ENCODE measurements around the gene CR1L. TPM values are rescaled to one million over a fixed set of nuclear protein-coding genes. Genes with fewer than 3 reads are reported as not detected.

Gene CR1L
- total RNA-seq, 1 donor from 2014 or later = not detected

- Histone ChIP-seq H3K27me3 (no peaks in the 10 kb centered on the region), H3K4me3 (no peak overlapping the region), H3K4me2 (no peak overlapping the region), H3F3A (ENCODE audit: low read depth) (no peaks in the 10 kb centered on the region), H3K36me3 (no peaks in the 10 kb centered on the region), H3K27ac (no peak overlapping the region), H3K9me3 (ENCODE audit: low read depth) (no peaks in the 10 kb centered on the region), H2AFZ (replicated peaks) (no peak overlapping the region), H3K4me1 (peaks cover 23% of the 10 kb centered on the region), H3K79me2 (ENCODE audit: low read depth) (no peaks in the 10 kb centered on the region), H4K20me1 (ENCODE audit: low read depth) (no peaks in the 10 kb centered on the region), H3K9ac (no peak overlapping the region)
- Mint-ChIP-seq H3K9me3 (no peaks in the 10 kb centered on the region), H3K4me3 (no peak overlapping the region), H3K4me1 (no peaks in the 10 kb centered on the region), H3K27ac (no peak overlapping the region), H3K36me3 (no peaks in the 10 kb centered on the region), H3K27me3 (ENCODE audit: insufficient read depth, low read depth) (peaks cover 2% of the 10 kb centered on the region)
- TF ChIP-seq EZH2 (IDR thresholded peaks at IDR 0.05) (no peak), CTCF (IDR thresholded peaks at IDR 0.05) (no peak), EZH2phosphoT487 (IDR thresholded peaks at IDR 0.05) (no peak)
- DNase-seq (ENCODE audit: low spot score) = no peak
These were observed 2.9 kb downstream of the CR1L start for GRCh38 chr1:207647671-207648333.

- Histone ChIP-seq H3K36me3 (no peaks in the 10 kb centered on the region), H3F3A (ENCODE audit: low read depth) (no peaks in the 10 kb centered on the region), H3K4me3 (no peak overlapping the region), H3K4me1 (peaks cover 23% of the 10 kb centered on the region), H2AFZ (replicated peaks) (no peak overlapping the region), H3K27ac (no peak overlapping the region), H3K27me3 (no peaks in the 10 kb centered on the region), H3K9me3 (ENCODE audit: low read depth) (no peaks in the 10 kb centered on the region), H3K4me2 (peak overlapping the region; percentile 6), H3K9ac (no peak overlapping the region), H3K79me2 (ENCODE audit: low read depth) (no peaks in the 10 kb centered on the region), H4K20me1 (ENCODE audit: low read depth) (no peaks in the 10 kb centered on the region)
- TF ChIP-seq CTCF (IDR thresholded peaks at IDR 0.05) (no peak), EZH2phosphoT487 (IDR thresholded peaks at IDR 0.05) (no peak), EZH2 (IDR thresholded peaks at IDR 0.05) (no peak)
- DNase-seq (ENCODE audit: low spot score) = no peak
- H3K4me3 Mint-ChIP-seq = no peak overlapping the region
- no peaks in the 10 kb centered on the region for H3K4me1 Mint-ChIP-seq
- H3K36me3 Mint-ChIP-seq = no peaks in the 10 kb centered on the region
- H3K27me3 Mint-ChIP-seq (ENCODE audit: insufficient read depth, low read depth) = peaks cover 2% of the 10 kb centered on the region
- no peaks in the 10 kb centered on the region for H3K9me3 Mint-ChIP-seq
- H3K27ac Mint-ChIP-seq = no peak overlapping the region
These were observed 3.6 kb downstream of the CR1L start for GRCh38 chr1:207648334-207649209.

- H3K27ac Mint-ChIP-seq = no peak overlapping the region
- H3K4me1 Mint-ChIP-seq = no peaks in the 10 kb centered on the region
- H3K4me3 Mint-ChIP-seq = no peak overlapping the region
These were observed 4.3 kb downstream of the CR1L start for GRCh38 chr1:207649210-207649753.

More at GRCh38 chr1:207649210-207649753, 4.3 kb downstream of the CR1L start:
- peak overlapping the region; percentile 32 for H2AFZ ChIP-seq (replicated peaks)
- H3K27ac ChIP-seq = no peak overlapping the region
- peaks cover 23% of the 10 kb centered on the region for H3K4me1 ChIP-seq
- no peaks in the 10 kb centered on the region for H4K20me1 ChIP-seq (ENCODE audit: low read depth)
- no peak overlapping the region for H3K4me3 ChIP-seq
- peak overlapping the region; percentile 6 for H3K4me2 ChIP-seq
- H3K79me2 ChIP-seq (ENCODE audit: low read depth) = no peaks in the 10 kb centered on the region
- no peaks in the 10 kb centered on the region for H3K36me3 ChIP-seq
- H3K27me3 ChIP-seq = no peaks in the 10 kb centered on the region
- Mint-ChIP-seq H3K36me3 (no peaks in the 10 kb centered on the region), H3K9me3 (no peaks in the 10 kb centered on the region), H3K27me3 (ENCODE audit: insufficient read depth, low read depth) (peaks cover 2% of the 10 kb centered on the region)
- H3F3A ChIP-seq (ENCODE audit: low read depth) = no peaks in the 10 kb centered on the region
- H3K9ac ChIP-seq = no peak overlapping the region
- H3K9me3 ChIP-seq (ENCODE audit: low read depth) = no peaks in the 10 kb centered on the region
- peak; percentile 23 for DNase-seq (ENCODE audit: low spot score)
- no peak for TF ChIP-seq EZH2phosphoT487 (IDR thresholded peaks at IDR 0.05)
- no peak for TF ChIP-seq EZH2 (IDR thresholded peaks at IDR 0.05)
- TF ChIP-seq CTCF (IDR thresholded peaks at IDR 0.05) = no peak
